NCI-H1436 (cell line): ENCODE data around the gene CERS6.
"Not testable (repeated sequence)": the region's sequence is repeated elsewhere in the genome, so short reads cannot be mapped to it uniquely, and the experiment has no call there.

Experiments used
- DNase-seq: peaks from one replicate; lab custom pipeline; 2025; lab: John Stamatoyannopoulos, UW

The CERS6 gene

DNA sequence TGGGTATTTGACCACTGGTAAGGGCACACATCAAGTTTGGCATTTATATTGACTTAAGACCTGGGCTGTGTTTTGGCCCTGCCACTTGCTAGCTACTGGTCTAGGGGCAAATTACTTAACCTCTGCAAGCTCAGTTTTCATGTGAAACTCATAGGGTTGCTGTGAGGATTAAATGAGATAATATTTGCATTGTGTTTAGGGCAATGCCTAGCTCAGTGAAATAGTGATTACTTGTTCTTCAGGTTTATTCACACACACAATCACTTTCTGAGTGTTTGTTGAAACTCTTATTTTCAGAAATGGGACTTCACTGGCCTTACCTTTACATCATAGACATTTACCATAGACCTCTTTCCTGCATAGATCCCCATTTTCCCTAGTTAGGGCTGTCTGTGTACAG is 12.3 kb downstream of the CERS6 start:
- no peak for DNase-seq

DNA sequence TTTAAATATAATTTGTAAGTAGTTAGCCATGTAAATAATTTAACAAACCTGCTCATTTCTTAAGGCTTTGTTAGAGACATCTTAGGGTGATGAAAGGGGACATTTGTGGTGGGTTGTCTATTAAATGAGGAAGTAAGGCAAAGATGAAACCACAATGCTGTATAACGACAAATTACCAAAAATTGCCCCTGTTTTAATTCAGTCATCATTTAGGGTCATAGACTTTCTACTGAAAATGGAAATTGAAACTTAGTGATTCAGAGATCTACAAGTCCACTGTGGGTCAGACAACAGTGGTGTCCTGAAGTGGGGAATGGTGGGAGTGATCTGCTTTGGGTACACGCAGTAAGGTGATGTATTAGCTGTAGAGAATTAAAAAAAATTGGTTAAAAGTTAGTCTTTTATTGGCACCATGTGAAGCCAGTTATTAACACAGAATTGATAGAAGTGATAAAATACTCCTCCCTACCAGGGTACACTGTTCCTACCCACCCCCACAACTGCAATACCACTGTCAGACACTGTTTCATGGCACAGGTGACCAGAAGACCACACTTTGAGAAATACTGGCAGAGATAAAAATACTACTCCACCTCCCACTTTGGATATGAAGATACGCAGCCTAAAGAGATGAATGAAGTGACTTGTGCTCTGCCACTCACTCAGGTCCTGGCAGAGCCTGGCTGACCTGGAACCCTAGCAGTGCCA is 13.4 kb downstream of the CERS6 start:
- no peak for DNase-seq

DNA sequence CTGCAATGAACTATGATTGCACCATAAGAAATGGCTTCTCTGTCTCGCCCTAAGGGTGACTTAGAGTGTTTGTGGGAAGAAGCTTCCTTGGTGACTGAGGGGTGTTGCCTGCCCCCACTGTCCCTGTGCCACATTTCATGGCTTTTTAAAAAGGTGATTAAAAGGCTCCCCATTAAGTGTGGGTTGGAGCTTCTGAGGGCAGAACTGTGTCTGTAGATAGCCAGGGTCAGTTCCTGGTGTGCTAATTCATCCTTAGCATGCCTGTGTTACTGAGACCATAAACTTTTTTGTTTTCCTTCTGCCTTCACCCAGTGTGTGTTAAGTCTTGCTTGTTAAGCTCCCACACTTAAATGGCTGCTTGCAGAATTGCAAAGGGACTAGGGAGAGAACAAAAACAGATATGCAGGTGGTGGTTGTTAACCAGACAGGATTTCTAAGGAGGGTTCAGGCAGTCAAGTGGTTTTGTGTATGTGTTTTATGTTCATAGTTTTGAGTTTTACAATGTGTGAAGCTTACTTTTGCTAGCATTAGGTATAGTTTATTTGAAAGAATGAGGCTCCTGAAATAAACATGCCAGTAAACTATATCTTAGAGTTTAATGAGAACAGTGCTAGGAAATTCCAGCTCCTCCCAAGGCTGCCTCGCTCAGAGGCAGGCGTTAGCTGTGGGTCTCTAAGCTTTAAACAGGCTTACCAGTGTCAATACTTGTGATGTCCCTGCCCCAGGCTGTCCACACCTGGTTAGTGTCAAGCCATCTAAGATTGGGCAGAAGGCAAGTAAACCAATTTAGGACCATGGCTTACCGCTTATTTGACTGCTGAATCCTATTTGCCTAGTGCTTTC is 14.5 kb downstream of the CERS6 start:
- no peak for DNase-seq

DNA sequence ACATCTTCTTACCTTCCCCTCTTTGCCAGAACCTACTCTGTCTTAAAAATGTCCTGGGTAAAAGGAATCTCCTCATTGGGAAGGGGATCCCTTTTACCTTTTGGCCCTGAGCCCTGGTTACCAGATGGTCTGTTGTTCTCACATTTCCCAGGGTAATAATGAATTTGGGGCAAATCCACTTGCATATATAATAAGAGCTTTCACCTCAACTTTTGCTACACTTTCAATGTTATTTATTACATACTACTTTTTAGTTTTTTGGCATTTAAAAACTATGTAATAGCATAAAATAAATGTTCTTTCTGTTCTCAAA is 15.0 kb downstream of the CERS6 start:
- DNase-seq: no peak

DNA sequence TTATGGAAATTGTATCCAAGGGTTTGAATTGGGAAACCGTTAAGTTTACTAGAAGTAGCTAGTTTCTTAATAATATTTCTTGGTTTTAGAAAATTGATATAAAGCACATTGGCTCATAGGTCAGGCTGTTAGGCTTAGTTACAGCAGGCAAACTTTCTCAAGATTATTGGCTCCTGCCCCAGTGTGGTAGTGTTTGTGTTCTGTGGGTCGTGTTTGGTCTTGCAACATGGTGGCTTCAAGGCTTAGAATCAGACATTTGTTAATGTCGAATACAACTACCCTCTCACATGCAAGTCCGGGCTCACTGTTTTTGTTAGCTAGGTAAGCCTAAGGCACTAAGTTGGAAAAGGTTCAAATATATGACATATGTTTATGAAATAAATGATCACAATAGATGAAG is 19.6 kb downstream of the CERS6 start:
- no peak for DNase-seq

DNA sequence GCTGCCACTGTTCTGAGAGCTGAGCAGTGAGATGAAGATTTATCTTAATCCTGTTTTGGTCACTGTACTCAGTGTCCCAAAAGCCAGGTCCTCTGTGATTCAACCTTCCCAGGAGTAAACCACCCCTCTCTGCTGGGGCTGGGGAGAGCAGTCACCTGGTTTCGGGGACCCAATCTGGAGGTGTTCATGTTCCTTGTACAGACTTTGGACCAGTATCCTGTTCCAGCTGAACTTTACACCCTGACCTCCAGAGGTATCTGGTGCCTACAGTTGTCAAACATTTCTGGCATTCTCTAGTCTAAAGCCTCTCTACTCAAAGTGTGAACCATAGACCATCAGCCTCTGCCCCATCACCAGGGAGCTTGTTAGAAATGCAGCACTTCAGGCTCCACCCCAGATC is 22.1 kb downstream of the CERS6 start:
- no peak for DNase-seq

DNA sequence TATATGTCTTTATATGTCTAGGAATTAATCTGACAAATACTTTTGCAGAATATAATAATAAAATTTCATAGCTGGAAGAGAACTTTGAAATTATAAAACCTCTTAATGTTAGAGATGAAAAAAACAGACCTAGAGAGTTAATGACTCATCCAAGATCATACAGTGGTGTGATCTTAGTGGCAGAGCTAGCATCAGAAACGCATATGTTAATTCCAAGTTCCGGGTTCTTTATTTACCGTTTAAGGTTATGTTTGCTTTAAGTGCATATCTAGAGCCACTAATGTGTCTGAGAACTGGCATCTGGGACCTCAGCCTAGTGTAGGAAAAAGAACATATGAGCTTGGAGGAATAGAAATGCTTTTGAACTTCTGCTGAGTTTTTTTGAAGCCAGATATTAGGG is 24.3 kb downstream of the CERS6 start:
- DNase-seq: no peak

DNA sequence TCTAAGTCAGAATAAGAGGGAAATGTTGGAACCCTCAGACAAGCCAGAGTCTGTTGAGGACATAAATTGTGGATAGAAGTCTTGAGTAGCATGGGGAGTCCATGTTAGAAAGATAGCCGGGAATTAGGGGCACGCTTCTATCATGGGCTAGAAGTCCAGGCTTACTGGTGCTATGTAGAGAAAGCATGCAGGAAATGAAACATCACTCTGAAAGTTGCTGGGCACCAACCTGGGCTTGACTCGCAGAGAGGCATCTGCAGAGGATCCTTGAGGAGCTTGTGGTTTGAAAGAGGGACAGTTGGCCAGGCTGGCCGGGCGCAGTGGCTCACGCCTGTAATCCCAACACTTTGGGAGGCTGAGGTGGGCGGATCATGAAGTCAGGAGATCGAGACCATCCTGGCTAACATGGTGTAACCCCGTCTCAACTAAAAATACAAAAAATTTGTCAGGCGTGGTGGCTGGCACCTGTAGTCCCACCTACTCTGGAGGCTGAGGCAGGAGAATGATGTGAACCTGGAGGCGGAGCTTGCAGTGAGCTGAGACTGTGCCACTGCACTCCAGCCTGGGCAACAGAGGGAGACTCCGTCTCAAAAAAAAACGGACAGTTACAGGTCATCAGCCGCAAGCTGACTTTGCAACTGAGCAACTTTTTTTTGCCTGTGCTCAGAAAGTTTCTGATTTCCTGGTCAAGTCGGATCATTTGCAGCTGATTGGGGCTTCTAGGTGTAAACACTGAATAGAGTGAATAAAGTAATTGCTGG is 24.9 kb downstream of the CERS6 start:
- no peak for DNase-seq

DNA sequence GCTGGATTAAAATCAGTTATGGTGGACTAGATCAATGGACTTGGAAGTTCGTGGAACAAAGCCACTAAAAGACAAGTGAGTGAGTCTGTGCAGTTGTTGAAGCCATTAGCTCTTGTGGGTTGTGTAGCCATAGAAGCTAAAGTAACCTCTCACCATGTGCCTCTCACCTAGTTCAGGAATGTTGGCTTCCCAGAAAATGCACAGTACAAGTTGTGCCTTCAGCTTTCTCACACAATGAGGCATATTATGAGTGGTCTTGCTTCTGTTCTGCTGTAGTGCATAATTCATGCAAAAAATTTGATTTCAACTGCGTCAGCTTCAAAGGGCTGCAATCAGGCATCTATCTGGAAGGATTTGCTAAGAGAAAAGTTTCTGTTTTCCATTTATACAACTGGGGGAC is 26.2 kb downstream of the CERS6 start:
- DNase-seq: no peak

DNA sequence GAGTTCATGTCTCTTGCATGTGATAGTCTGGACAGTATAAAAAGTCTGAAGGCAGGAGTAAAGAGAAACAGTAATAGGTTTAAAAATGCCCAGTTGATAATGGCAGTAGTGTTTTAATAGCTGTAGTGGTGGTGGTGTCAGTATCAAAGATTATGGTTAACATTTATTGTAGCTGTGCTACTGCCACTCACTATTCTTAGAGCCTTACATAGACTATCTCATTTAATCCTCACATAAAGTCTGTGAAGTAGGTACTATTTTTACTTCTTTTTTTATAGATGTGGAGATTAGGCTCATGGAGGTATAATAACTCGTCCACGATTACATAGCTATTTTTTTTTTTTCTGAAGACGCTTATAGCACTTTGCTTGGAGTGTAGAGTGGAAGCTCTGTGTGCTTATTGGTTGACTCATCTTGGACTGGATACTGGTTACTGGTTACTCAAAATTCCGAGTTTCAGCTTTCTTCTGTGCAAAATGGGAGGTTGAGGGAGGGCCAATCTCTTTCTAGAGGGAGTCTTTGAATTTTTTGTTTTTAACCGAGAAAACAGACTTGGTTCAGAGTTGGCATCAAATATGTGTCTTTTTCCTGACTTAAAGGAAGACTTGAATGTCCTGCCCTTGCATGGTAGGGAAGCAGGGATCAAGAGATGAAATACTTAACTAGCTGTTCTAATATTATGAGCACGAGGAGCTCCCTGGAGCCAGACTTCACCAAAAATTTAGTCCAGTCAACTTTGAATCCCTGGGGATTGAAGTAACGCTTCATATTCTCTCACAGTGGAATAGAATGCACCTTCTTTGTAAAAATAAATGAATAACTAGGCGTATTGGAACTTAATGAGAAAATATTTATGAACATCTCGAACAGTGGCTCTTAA is 27.1 kb downstream of the CERS6 start:
- no peak for DNase-seq

DNA sequence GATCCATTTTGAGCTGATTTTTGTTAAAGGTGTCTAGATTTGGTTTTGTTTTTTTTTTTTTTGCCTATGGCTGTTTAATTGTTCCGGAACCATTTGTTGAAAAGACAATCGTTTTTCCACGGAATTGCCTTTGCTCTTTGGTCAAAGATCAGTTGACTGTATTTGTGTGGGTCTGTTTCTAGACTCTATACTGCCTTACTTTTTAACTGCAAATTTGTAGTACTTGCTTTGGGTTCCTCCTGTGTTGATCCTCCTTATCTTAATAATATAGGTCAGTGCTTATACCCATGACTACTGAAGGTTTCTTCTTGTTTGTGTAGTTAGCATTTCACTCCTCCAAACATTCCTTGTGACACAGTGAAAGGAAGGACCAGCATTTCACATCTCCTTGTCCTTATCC is 30.4 kb downstream of the CERS6 start:
- DNase-seq: no peak

DNA sequence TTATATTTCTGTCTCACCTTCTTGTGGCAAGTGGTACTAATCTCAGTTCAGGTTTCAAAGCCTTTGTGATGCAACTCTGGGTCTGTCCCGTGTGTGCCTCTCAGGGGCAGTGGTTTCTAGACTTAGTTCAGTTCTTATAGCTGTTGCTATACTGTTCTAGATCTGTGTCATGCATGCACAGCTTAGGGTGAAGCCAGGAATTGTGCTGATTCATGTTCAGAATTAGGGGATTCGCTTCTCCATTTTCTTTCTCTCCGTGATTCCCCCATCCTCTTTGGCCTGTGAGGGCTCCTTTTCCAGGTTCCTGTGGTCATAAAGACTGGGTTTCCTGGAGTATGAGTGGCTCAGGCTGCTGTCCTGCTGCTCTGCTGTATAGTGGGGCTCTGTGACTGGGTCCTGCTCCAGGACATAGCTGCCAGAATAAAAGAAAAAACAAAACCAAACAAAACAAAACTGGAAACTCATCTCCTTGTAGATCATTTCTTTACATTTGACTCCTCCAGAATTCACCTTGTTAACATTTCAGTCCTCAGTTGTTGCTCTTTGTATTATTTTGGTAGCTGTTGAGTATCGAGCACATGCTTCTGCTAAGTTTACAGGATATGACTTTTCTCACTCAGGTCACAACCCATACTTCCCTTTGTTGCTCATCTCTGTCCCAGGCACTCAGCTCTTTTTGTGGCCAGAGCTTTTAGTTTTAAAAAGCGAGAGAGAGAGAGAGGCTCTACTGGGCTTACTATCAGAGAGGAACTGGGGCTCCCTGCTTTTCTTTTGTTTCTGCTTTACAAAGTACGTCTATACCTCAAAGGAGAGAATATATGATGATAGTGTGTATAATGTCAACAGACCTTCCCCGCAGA is 34.2 kb downstream of the CERS6 start:
- DNase-seq: no peak

DNA sequence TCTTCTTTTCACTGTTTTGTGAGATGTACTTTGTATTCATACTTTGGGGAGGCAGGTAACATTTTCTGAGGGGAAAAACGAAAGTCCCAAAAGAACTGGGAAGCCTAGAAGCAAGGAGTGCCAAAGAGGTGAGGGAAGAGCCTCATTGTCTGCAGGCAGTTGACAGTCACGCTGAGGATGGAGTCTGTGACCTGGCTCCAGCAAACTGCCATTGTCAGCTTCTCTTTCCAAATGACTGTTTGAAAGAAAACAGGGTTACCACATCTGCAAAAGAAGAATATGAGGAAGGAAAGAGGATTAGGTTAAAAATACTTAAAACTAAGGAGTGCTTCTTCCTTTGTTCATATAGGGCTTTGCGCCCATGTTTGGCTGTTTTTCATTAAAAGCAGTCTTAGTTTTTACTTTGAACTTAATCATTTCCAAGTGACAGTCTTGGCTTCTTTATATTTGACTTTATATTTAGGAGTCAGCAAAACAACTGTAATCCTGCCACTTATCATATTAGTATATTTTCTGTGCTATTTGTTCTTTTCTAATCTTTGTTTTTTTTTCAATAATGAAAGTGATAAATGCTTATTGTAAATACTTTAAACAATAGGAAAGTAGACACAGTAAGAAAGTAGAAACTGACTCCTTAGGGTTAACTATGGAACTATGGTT is 35.0 kb downstream of the CERS6 start:
- DNase-seq: no peak

DNA sequence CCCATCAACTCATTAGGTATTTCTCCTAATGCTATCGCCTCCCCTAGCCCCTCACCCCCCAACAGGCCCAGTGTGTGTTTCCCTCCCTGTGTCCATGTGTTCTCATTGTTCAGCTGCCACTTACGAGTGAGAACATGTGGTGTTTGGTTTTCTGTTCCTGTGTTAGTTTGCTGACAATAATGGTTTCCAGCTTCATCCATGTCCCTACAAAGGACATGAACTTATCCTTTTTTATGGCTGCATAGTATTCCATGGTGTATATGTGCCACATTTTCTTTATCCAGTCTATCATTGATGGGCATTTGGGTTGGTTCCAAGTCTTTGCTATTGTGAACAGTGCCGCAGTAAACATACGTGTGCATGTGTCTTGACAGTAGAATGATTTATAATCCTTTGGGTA is 35.7 kb downstream of the CERS6 start:
- DNase-seq: not testable (repeated sequence)

DNA sequence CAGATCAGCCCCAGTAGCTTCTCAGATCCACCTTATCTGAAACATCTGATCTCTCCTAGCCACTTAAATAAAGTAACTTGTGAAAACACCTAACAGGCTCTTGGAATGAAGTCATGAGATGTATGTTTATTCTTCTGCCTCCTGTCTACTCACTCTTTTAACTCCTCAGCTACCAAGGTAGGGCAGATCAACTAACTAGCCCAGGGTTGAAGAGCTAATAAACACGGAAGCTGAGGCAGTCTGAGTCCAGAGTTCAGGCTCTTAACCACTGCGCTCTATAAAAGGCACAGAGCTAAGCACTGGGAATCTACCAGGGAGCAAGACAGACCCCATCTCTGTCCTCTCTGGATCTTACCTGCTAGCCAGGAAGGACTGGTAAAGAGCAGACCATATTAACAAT is 37.1 kb downstream of the CERS6 start:
- not testable (repeated sequence) for DNase-seq

DNA sequence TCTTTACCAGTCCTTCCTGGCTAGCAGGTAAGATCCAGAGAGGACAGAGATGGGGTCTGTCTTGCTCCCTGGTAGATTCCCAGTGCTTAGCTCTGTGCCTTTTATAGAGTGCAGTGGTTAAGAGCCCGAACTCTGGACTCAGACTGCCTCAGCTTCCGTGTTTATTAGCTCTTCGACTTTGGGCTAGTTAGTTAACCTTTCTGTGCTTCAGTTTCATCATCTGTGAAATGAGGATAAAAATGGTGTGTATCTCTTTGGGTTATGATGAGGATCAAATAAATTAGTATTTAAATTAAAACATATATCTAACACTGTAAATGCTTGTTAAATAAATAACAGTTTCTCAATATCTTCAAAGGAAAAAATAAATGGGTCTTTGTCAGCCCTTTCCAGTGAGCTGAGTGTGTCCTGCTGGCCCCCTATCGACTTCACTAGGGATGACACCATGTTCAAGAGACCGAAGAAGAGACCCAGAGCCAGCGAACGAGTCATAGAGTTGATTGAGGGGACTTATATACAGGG is 38.2 kb downstream of the CERS6 start:
- DNase-seq: no peak

DNA sequence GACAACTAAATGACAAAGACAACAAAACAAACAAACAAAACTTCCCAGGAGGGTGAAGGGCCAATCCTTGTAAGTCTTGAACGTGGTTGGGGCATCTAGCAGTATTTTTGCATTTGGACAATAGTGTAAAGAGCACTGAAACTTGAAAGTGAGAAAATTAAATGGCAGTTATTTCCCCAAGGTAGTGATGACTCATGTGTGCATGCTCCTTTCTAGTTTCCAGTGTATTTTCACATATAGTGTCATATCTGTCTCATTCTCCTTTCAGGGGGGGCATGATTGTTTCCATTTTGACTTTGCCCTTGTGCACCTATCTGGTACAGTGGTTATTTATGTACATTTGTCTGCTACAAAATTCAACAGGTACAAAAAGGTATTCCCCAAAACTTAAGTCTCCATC is 39.5 kb downstream of the CERS6 start:
- no peak for DNase-seq

DNA sequence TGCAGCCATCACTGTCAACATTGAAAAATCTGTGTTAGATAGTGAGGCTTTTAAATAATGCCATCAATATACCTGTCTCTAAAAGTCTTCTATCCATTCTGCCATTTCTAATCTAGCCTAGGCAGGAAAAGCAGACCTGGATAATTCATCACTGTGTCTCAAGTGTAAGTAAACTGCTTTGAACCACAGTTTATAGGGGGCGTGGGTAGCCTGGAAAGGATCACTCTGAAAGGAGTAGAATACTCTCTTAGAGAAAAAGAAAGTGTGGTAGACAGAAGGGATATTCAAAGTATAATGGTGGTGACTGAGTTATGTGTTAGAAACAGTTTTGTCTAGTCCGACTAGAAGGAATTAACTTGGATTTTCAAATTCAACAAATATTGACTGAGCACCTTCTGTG is 40.8 kb downstream of the CERS6 start:
- no peak for DNase-seq

DNA sequence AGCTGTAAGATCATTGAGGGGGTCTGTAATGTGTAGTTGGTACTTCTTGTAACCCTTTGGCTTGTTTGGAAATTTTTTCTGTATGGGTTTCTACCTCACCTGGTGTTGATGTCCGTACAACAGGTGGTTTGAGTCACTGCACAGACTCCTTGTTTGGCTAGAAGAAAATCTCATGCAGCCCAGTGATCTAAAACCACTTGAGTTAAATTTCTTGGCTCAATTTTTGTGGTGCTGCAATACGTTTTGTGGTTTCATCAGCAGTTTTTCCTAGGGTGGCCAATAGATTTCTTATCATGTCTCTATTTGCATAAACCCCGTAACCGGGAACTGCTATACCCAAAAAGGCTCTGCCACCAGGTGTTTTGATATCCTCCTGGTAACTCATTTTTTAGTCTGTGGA is 43.4 kb downstream of the CERS6 start:
- no peak for DNase-seq

DNA sequence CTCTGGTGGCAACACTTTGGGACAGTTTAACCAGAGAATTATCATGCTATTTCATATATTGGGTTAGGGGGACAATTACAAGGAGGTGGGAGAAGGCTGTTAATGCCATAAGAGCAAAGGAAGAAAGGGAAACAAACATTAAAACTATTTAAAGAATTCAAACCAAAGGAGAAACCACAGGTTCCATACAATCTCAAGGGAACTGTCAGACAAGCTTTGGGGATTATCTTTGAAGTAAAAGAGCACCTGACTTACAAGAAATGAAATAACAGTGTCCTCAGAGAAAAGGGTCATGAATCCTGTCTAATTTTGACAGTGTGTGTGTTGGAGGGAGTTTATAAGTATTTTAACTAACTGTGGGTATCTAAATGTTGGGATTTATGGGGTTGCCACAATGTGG is 44.4 kb downstream of the CERS6 start:
- no peak for DNase-seq
